ENCODE results near the gene SYNPO.

Gene SYNPO

DNA sequence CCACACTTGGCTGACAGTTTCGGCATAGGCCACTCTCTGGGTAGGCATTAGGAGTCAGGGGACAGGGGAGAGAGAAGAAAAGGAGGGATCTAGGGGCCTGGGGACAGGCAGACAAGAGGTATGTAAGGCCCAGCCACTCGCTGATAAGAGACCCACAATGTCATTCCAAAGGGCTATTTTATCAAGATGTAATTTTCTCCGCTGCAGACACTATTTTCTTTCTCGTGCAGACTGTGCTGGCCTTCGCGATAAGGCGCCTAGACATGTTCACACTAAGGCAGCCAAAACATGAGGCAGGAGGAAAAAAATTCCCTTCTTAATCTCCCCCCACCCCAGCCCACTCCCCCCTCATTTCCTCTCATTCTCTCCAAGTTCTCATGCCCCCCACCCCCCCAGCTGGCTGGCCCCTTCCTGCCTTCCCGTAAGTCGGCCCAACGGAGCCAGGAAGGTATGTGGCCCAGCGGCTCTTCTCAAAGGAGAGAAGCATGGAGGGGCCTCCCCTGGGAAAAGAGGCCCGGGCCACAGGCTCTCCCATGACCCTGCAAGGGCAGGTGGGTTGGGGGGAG lies 44.9 kb upstream of the SYNPO start:
- peak; percentile 60 for DNase-seq (ENCODE audit: low spot score)
- H3K4me3 ChIP-seq (ENCODE audit: severe bottlenecking) = no peak overlapping the region
- ATAC-seq (ENCODE audit: low read depth) = no peak
- H3K27ac ChIP-seq (ENCODE audit: poor library complexity, severe bottlenecking) = no peak overlapping the region
- no peaks in the 10 kb centered on the region for H3K36me3 ChIP-seq (ENCODE audit: low read depth)
- H3K27me3 ChIP-seq (ENCODE audit: insufficient read depth, poor library complexity, severe bottlenecking) = no peaks in the 10 kb centered on the region
- H3K4me1 ChIP-seq (ENCODE audit: insufficient read depth, poor library complexity, severe bottlenecking) = peaks cover 22% of the 10 kb centered on the region
- TF ChIP-seq, protein P1, sequence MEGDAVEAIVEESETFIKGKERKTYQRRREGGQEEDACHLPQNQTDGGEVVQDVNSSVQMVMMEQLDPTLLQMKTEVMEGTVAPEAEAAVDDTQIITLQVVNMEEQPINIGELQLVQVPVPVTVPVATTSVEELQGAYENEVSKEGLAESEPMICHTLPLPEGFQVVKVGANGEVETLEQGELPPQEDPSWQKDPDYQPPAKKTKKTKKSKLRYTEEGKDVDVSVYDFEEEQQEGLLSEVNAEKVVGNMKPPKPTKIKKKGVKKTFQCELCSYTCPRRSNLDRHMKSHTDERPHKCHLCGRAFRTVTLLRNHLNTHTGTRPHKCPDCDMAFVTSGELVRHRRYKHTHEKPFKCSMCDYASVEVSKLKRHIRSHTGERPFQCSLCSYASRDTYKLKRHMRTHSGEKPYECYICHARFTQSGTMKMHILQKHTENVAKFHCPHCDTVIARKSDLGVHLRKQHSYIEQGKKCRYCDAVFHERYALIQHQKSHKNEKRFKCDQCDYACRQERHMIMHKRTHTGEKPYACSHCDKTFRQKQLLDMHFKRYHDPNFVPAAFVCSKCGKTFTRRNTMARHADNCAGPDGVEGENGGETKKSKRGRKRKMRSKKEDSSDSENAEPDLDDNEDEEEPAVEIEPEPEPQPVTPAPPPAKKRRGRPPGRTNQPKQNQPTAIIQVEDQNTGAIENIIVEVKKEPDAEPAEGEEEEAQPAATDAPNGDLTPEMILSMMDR (IDR thresholded peaks at IDR 0.05; ENCODE audit: poor library complexity, severe bottlenecking) = no peak
- H3K9me3 ChIP-seq (ENCODE audit: severe bottlenecking) = no peaks in the 10 kb centered on the region

DNA sequence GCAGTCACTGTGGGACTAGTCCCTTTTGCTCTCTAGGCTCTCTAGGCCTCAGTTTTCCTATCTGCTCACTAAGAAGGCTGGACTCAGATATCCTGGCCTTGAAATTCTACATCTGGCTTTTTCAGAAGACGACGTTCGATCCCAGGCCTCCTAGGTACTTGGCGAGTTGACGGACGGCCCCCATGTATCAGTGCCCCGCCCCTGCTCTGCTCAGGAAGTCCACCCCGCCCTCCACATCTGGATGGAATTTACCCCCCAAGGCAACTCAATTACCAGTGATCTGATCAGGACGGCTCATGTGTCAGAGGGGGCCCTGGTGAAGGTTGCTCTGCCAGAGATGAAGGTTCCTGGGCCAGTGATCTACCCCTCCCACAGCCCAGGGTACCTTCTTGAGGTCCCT lies 44.1 kb upstream of the SYNPO start:
- Histone ChIP-seq H3K9me3 (ENCODE audit: severe bottlenecking) (no peaks in the 10 kb centered on the region), H3K36me3 (ENCODE audit: low read depth) (no peaks in the 10 kb centered on the region), H3K27me3 (ENCODE audit: insufficient read depth, poor library complexity, severe bottlenecking) (no peaks in the 10 kb centered on the region), H3K4me3 (ENCODE audit: severe bottlenecking) (no peak overlapping the region), H3K4me1 (ENCODE audit: insufficient read depth, poor library complexity, severe bottlenecking) (peaks cover 22% of the 10 kb centered on the region), H3K27ac (ENCODE audit: poor library complexity, severe bottlenecking) (no peak overlapping the region)
- ATAC-seq (ENCODE audit: low read depth) = no peak
- peak; percentile 58 for DNase-seq (ENCODE audit: low spot score)
- TF ChIP-seq, protein P1 (IDR thresholded peaks at IDR 0.05; ENCODE audit: poor library complexity, severe bottlenecking) = no peak

DNA sequence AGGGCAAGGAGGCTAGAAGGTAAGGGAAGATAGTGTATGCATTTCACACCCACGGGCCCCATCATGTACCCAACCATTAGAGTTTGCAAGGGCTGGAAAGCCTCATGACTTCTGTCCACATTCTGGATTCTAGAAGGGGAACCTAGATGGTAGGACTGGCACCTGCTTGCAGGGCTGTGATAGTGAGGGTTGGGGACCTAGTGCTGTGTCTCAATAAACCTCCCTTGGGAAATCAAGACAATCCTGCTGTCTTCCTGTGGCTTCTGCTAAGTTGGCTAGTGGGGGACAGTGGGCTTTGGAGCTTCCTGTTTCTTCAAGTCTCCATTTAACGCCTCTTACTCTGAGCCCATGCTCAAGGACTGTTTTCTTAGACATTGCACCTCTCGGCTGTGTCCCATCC lies 43.6 kb upstream of the SYNPO start:
- H3K27ac ChIP-seq (ENCODE audit: poor library complexity, severe bottlenecking) = no peak overlapping the region
- no peak for ATAC-seq (ENCODE audit: low read depth)
- H3K4me1 ChIP-seq (ENCODE audit: insufficient read depth, poor library complexity, severe bottlenecking) = peaks cover 22% of the 10 kb centered on the region

DNA sequence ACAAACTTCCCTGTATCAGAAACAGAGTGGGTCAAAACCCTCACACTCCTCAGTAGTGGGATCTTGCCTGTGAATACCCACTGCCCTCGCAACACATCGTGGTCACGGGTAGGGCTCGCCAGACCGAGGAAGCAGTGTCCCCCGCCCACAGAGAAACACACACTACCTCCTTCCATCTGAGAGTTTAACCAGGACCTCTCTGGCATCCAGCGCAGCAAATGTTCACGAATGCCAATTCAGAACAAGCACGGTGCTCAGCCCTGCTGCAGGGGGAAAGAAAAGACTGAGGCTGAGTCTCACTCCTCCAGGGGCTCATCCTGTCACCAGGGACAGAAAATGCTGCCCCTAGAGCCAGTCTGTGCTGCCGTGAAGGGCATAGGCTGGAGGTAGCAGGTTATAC lies 42.5 kb upstream of the SYNPO start:
- ATAC-seq (ENCODE audit: low read depth) (no peak), DNase-seq (ENCODE audit: low spot score) (no peak)
- no peak overlapping the region for H3K4me3 ChIP-seq (ENCODE audit: severe bottlenecking)
- H3K27ac ChIP-seq (ENCODE audit: poor library complexity, severe bottlenecking) = peak overlapping the region; percentile 75
- peaks cover 22% of the 10 kb centered on the region for H3K4me1 ChIP-seq (ENCODE audit: insufficient read depth, poor library complexity, severe bottlenecking)
- no peaks in the 10 kb centered on the region for H3K9me3 ChIP-seq (ENCODE audit: severe bottlenecking)
- H3K27me3 ChIP-seq (ENCODE audit: insufficient read depth, poor library complexity, severe bottlenecking) = no peaks in the 10 kb centered on the region
- TF ChIP-seq, protein P1 (IDR thresholded peaks at IDR 0.05; ENCODE audit: poor library complexity, severe bottlenecking) = no peak
- H3K36me3 ChIP-seq (ENCODE audit: low read depth) = no peaks in the 10 kb centered on the region

More for the DNA sequence above, 43.6 kb upstream of the SYNPO start:
- DNase-seq (ENCODE audit: low spot score) = no peak
- Histone ChIP-seq H3K27me3 (ENCODE audit: insufficient read depth, poor library complexity, severe bottlenecking) (no peaks in the 10 kb centered on the region), H3K9me3 (ENCODE audit: severe bottlenecking) (no peaks in the 10 kb centered on the region), H3K36me3 (ENCODE audit: low read depth) (no peaks in the 10 kb centered on the region), H3K4me3 (ENCODE audit: severe bottlenecking) (no peak overlapping the region)
- TF ChIP-seq, protein P1 (IDR thresholded peaks at IDR 0.05; ENCODE audit: poor library complexity, severe bottlenecking) = no peak

DNA sequence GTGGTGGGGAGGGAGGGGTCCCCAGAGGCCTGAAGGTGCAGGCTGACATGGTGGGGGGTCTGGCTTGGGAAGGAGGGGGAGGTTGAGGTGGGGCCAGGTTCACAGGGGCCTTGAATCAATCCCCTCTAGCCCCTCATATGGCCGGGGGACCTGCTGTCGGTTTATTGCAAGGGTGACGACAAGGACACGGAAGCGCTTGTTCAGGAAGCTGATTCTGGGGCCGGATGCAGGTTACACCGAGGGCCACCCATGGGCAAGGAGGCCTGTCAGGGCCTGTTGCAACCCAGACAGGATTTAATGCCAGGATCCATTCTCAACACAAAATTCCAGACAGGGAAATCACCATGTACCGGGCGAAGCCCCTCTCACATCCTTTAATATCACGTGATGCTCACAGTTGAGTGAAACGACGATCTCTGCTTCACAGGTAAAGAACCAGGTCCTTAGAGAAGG lies 41.6 kb upstream of the SYNPO start:
- Histone ChIP-seq H3K4me1 (ENCODE audit: insufficient read depth, poor library complexity, severe bottlenecking) (peaks cover 22% of the 10 kb centered on the region), H3K4me3 (ENCODE audit: severe bottlenecking) (no peak overlapping the region), H3K9me3 (ENCODE audit: severe bottlenecking) (no peaks in the 10 kb centered on the region), H3K27ac (ENCODE audit: poor library complexity, severe bottlenecking) (peak overlapping the region; percentile 75), H3K27me3 (ENCODE audit: insufficient read depth, poor library complexity, severe bottlenecking) (no peaks in the 10 kb centered on the region), H3K36me3 (ENCODE audit: low read depth) (no peaks in the 10 kb centered on the region)
- TF ChIP-seq, protein P1 (IDR thresholded peaks at IDR 0.05; ENCODE audit: poor library complexity, severe bottlenecking) = no peak
- peak; percentile 70 for ATAC-seq (ENCODE audit: low read depth)
- peak; percentile 88 for DNase-seq (ENCODE audit: low spot score)

All from RWPE2 (cell line).